CD8-positive, alpha-beta memory T cell (primary cell): ENCODE measurements around the gene KRTAP10-11. TPM values are rescaled to one million over a fixed set of nuclear protein-coding genes. Genes with fewer than 3 reads are reported as not detected.
"Not testable (repeated sequence)": the region's sequence is repeated elsewhere in the genome, so short reads cannot be mapped to it uniquely, and the experiment has no call there.

Experiments
- CTCF ChIA-PET: fragments of 350-600 bp; sonication (Branson Sonifier 250); formaldehyde crosslinking; loops from one replicate; lab custom pipeline; 2021; ENCODE audit warnings: antibody characterized with exemption; lab: Charles Lee
- POLR2A ChIA-PET: fragments of 350-600 bp; sonication (Branson Sonifier 250); formaldehyde crosslinking; loops from one replicate; lab custom pipeline; 2021; ENCODE audit warnings: antibody characterized with exemption; lab: Charles Lee
- DNase-seq, 5 donors: peaks; one replicate each; pipeline versions ENCODE4 v3.0.0 to v3.0.0-alpha.2; 2020 to 2022; ENCODE audit warnings: mixed read lengths in 1 of 5
- H3K27ac ChIP-seq: one replicate; pipeline ENCODE4 v1.7.0; 2013; ENCODE audit warnings: low read depth, mild to moderate bottlenecking, low read length, moderate library complexity
- H3K27me3 ChIP-seq: 2 replicates; pipeline ENCODE4 v1.7.0; 2013; ENCODE audit warnings: low read length, mild to moderate bottlenecking; ENCODE audit not compliant: insufficient read depth, poor library complexity, severe bottlenecking
- H3K36me3 ChIP-seq: 2 replicates; pipeline ENCODE4 v1.7.0; 2013; ENCODE audit warnings: mild to moderate bottlenecking, low read length, moderate library complexity; ENCODE audit not compliant: insufficient read depth
- H3K4me1 ChIP-seq: 2 replicates; pipeline ENCODE4 v1.7.0; 2013; ENCODE audit warnings: mild to moderate bottlenecking, low read length, moderate library complexity; ENCODE audit not compliant: insufficient read depth
- H3K4me3 ChIP-seq: 2 replicates; pipeline ENCODE4 v1.7.0; 2013; ENCODE audit warnings: mild to moderate bottlenecking, low read length
- H3K9me3 ChIP-seq: 2 replicates; pipeline ENCODE4 v1.7.0; 2013; ENCODE audit warnings: mild to moderate bottlenecking, low read length
- H3K27ac Mint-ChIP-seq, 8 donors: one replicate each; pipeline ENCODE4 v1.8.0; 2020 to 2021; ENCODE audit warnings: mixed read lengths in 8 of 8, mild to moderate bottlenecking in 6 of 8, inconsistent platforms in 3 of 8, moderate library complexity in 3 of 8
- H3K27me3 Mint-ChIP-seq, 2 donors: one replicate each; pipeline ENCODE4 v1.8.0; 2020 to 2021; ENCODE audit warnings: mixed read lengths in 2 of 2, mild to moderate bottlenecking in 1 of 2, moderate library complexity in 1 of 2
- H3K36me3 Mint-ChIP-seq, 3 donors: one replicate each; pipeline ENCODE4 v1.8.0; 2020 to 2021; ENCODE audit warnings: mixed read lengths in 3 of 3, inconsistent platforms in 1 of 3, mild to moderate bottlenecking in 1 of 3
- H3K4me1 Mint-ChIP-seq, 3 donors: one replicate each; pipeline ENCODE4 v1.8.0; 2020 to 2021; ENCODE audit warnings: mixed read lengths in 3 of 3, inconsistent platforms in 1 of 3, mild to moderate bottlenecking in 1 of 3
- H3K4me3 Mint-ChIP-seq, 7 donors: one replicate each; pipeline ENCODE4 v1.8.0; 2020 to 2021; ENCODE audit warnings: mixed read lengths in 7 of 7, mild to moderate bottlenecking in 6 of 7, moderate library complexity in 4 of 7, inconsistent platforms in 2 of 7
- H3K9me3 Mint-ChIP-seq, 5 donors: one replicate each; pipeline ENCODE4 v1.8.0; 2020 to 2022; ENCODE audit warnings: mixed read lengths in 5 of 5, mild to moderate bottlenecking in 3 of 5, moderate library complexity in 2 of 5, inconsistent platforms in 1 of 5
- polyA plus RNA-seq: library from polyadenylated mRNA; unstranded; fragments of 300-500 nt; fragmentation: Illumina TruSeq; gene quantifications from one replicate; pipeline ENCODE4 v1.2.3, GENCODE V29; 2021
- total RNA-seq, 2 experiments: library from RNA; stranded (reverse); gene quantifications; one replicate each; pipeline ENCODE4 v1.2.3, GENCODE V29; 2021

KRTAP10-11 gene
- total and polyA plus RNA-seq, 3 experiments from 2014 or later = not detected

GRCh38 chr21:44681152-44681551 is 34.9 kb downstream of the KRTAP10-11 start:
- Histone ChIP-seq H3K4me3 (no peak overlapping the region), H3K4me1 (no peaks in the 10 kb centered on the region), H3K27ac (no peak overlapping the region), H3K36me3 (no peaks in the 10 kb centered on the region), H3K27me3 (no peaks in the 10 kb centered on the region), H3K9me3 (no peaks in the 10 kb centered on the region)
- Mint-ChIP-seq H3K4me3 (no peak overlapping the region), H3K9me3 (no peaks in the 10 kb centered on the region), H3K4me1 (peaks cover 3 to 7% (median 4%) of the 10 kb centered on the region in 3 donors), H3K36me3 (peaks cover 0 to 4% (median 0%) of the 10 kb centered on the region in 3 donors), H3K27me3 (peaks cover 1 to 11% of the 10 kb centered on the region in 2 donors), H3K27ac (no peak overlapping the region)
- DNase-seq = no peak
- POLR2A ChIA-PET = no interaction called here
- CTCF ChIA-PET = no interaction called here

- H3K27me3 Mint-ChIP-seq = peaks cover 1 to 16% of the 10 kb centered on the region in 2 donors
- POLR2A ChIA-PET = interaction anchor here (0.6 kb wide), 1 partner anchor 35 kb away, joined by 3 read pairs; no protein-coding TSS in a partner anchor
- no peak within 1 kb of the TSS for H3K27ac ChIP-seq
- H3K27ac Mint-ChIP-seq = no peak within 1 kb of the TSS
- H3K4me1 ChIP-seq = no peaks in the 10 kb centered on the region
- DNase-seq = no peak
- CTCF ChIA-PET = interaction anchor here (1.3 to 1.4 kb wide), 2 partner anchors 24 to 111 kb away, joined by 3 read pairs; partner anchors contain the start of gene KRTAP12-3
- H3K9me3 Mint-ChIP-seq = no peaks in the 10 kb centered on the region
- no peaks in the 10 kb centered on the region for H3K27me3 ChIP-seq
- no peaks in the 10 kb centered on the region for H3K9me3 ChIP-seq
- H3K36me3 Mint-ChIP-seq = peaks cover 0 to 4% (median 0%) of the 10 kb centered on the region in 3 donors
- H3K4me3 ChIP-seq = no peak within 1 kb of the TSS
- H3K36me3 ChIP-seq = no peaks in the 10 kb centered on the region
- H3K4me1 Mint-ChIP-seq = peaks cover 6 to 7% (median 6%) of the 10 kb centered on the region in 3 donors
- no peak within 1 kb of the TSS for H3K4me3 Mint-ChIP-seq
Measured at GRCh38 chr21:44681861-44682579, 35.8 kb downstream of the KRTAP10-11 start, which contains the start of gene KRTAP12-1. KRTAP12-1 (minus strand) TSS chr21:44682163; CDS start chr21:44682123, 40 bp downstream.

- Mint-ChIP-seq H3K9me3 (no peaks in the 10 kb centered on the region), H3K36me3 (peaks cover 0 to 4% (median 0%) of the 10 kb centered on the region in 3 donors), H3K27me3 (peaks cover 4 to 22% of the 10 kb centered on the region in 2 donors), H3K4me1 (peaks cover 6 to 7% (median 6%) of the 10 kb centered on the region in 3 donors), H3K4me3 (no peak overlapping the region), H3K27ac (no peak overlapping the region)
- no peak overlapping the region for H3K4me3 ChIP-seq
- CTCF ChIA-PET = interaction anchor here (1.3 to 1.4 kb wide), 2 partner anchors 25 to 111 kb away, joined by 3 read pairs; partner anchors contain the start of gene KRTAP12-3
- H3K27me3 ChIP-seq = no peaks in the 10 kb centered on the region
- POLR2A ChIA-PET = interaction anchor here (0.6 kb wide), 1 partner anchor 35 kb away, joined by 3 read pairs; no protein-coding TSS in a partner anchor
- H3K9me3 ChIP-seq = no peaks in the 10 kb centered on the region
- H3K27ac ChIP-seq = no peak overlapping the region
- H3K36me3 ChIP-seq = no peaks in the 10 kb centered on the region
- no peak for DNase-seq
- H3K4me1 ChIP-seq = no peaks in the 10 kb centered on the region
Measured at GRCh38 chr21:44682580-44683151, 36.5 kb downstream of the KRTAP10-11 start.

GRCh38 chr21:44684077-44684476 is 37.9 kb downstream of the KRTAP10-11 start:
- ChIA-PET POLR2A (no interaction called here), CTCF (no interaction called here)
- Mint-ChIP-seq H3K9me3 (no peaks in the 10 kb centered on the region), H3K4me3 (no peak overlapping the region), H3K27ac (peak overlapping the region in 1 of 8 donors; percentile 43), H3K4me1 (peaks cover 6 to 7% (median 6%) of the 10 kb centered on the region in 3 donors), H3K27me3 (peaks cover 8 to 23% of the 10 kb centered on the region in 2 donors), H3K36me3 (peaks cover 0 to 4% (median 0%) of the 10 kb centered on the region in 3 donors)
- H3K36me3 ChIP-seq = no peaks in the 10 kb centered on the region
- no peaks in the 10 kb centered on the region for H3K4me1 ChIP-seq
- H3K9me3 ChIP-seq = no peaks in the 10 kb centered on the region
- no peak overlapping the region for H3K27ac ChIP-seq
- no peak for DNase-seq
- no peak overlapping the region for H3K4me3 ChIP-seq
- no peaks in the 10 kb centered on the region for H3K27me3 ChIP-seq

- peak overlapping the region in 1 of 8 donors; percentile 91 for H3K27ac Mint-ChIP-seq
Measured at GRCh38 chr21:44684483-44684882, 38.3 kb downstream of the KRTAP10-11 start.

GRCh38 chr21:44685050-44685449 is 38.8 kb downstream of the KRTAP10-11 start:
- POLR2A ChIA-PET, H3K27me3 ChIP-seq, H3K27ac ChIP-seq, H3K4me1 ChIP-seq, H3K36me3 Mint-ChIP-seq, H3K4me1 Mint-ChIP-seq, H3K36me3 ChIP-seq, H3K9me3 ChIP-seq, H3K9me3 Mint-ChIP-seq, DNase-seq, H3K4me3 ChIP-seq, CTCF ChIA-PET: not testable (repeated sequence)
- H3K27me3 Mint-ChIP-seq = peaks cover 8 to 26% of the 10 kb centered on the region in 2 donors
- peak overlapping the region in 1 of 7 donors; percentile 26 for H3K4me3 Mint-ChIP-seq
- peak overlapping the region in 1 of 8 donors; percentile 34 for H3K27ac Mint-ChIP-seq

More at GRCh38 chr21:44684483-44684882, 38.3 kb downstream of the KRTAP10-11 start:
- Histone ChIP-seq H3K27me3 (no peaks in the 10 kb centered on the region), H3K36me3 (no peaks in the 10 kb centered on the region), H3K9me3 (no peaks in the 10 kb centered on the region), H3K4me1 (no peaks in the 10 kb centered on the region), H3K27ac (no peak overlapping the region), H3K4me3 (no peak overlapping the region)
- H3K4me3 Mint-ChIP-seq = no peak overlapping the region
- no peak for DNase-seq
- ChIA-PET POLR2A (no interaction called here), CTCF (no interaction called here)
- peaks cover 6 to 7% (median 6%) of the 10 kb centered on the region in 3 donors for H3K4me1 Mint-ChIP-seq
- no peaks in the 10 kb centered on the region for H3K9me3 Mint-ChIP-seq
- peaks cover 0 to 4% (median 0%) of the 10 kb centered on the region in 3 donors for H3K36me3 Mint-ChIP-seq
- peaks cover 8 to 23% of the 10 kb centered on the region in 2 donors for H3K27me3 Mint-ChIP-seq

- no peak overlapping the region for H3K4me3 Mint-ChIP-seq
- DNase-seq = no peak
- peaks cover 6 to 7% (median 6%) of the 10 kb centered on the region in 3 donors for H3K4me1 Mint-ChIP-seq
- Histone ChIP-seq H3K4me1 (no peaks in the 10 kb centered on the region), H3K36me3 (no peaks in the 10 kb centered on the region), H3K27me3 (no peaks in the 10 kb centered on the region), H3K27ac (no peak overlapping the region), H3K4me3 (no peak overlapping the region), H3K9me3 (no peaks in the 10 kb centered on the region)
- H3K36me3 Mint-ChIP-seq = no peaks in the 10 kb centered on the region
- H3K27me3 Mint-ChIP-seq = peaks cover 8 to 26% of the 10 kb centered on the region in 2 donors
- ChIA-PET POLR2A (no interaction called here), CTCF (no interaction called here)
- peak overlapping the region in 2 of 8 donors; percentile 12 to 81 for H3K27ac Mint-ChIP-seq
- no peaks in the 10 kb centered on the region for H3K9me3 Mint-ChIP-seq
Measured at GRCh38 chr21:44686000-44686781, 40.0 kb downstream of the KRTAP10-11 start.
